HepG2 (cell line): ENCODE data around the gene DHX29. TPM values are rescaled to one million over a fixed set of nuclear protein-coding genes. Genes with fewer than 3 reads are reported as not detected.

ENCODE experiments used
- ATAC-seq: fragments of 200-7000 bp; cut with Tn5 transposase; 3 replicates; pipeline ENCODE4 v1.9.1; 2020; ENCODE audit warnings: mild to moderate bottlenecking, moderate library complexity
- BruUV-seq: library from RNA; stranded (reverse); fragments of 400-500 nt; replicated peaks from 2 replicates; lab custom pipeline; 2021; lab: Mats Ljungman, UMichigan
- CTCF ChIA-PET: fragments of 300-600 bp; formaldehyde crosslinking; extraction: SDS; loops from one replicate; lab custom pipeline; 2021; ENCODE audit warnings: low total read pairs, inconsistent platforms, low intra/inter-chr PET ratio; lab: Yijun Ruan, JAX
- POLR2A ChIA-PET: fragments of 350-600 bp; sonication (Branson Sonifier 250); formaldehyde crosslinking; loops from one replicate; lab custom pipeline; 2020; ENCODE audit warnings: antibody characterized with exemption, inconsistent platforms; lab: Yijun Ruan, JAX
- DNase-seq: peaks from one replicate; pipeline ENCODE4 v3.0.0-alpha.2; 2015; ENCODE audit warnings: low spot score
- FAIRE-seq: peaks from 3 replicates; lab custom pipeline; 2011; peaks lifted over from hg19 to GRCh38; lab: Jason Lieb, UNC
- H2AFZ ChIP-seq: one replicate; pipeline ENCODE4 v1.6.1; 2011; ENCODE audit warnings: low read length, inconsistent platforms
- H3K27ac ChIP-seq: fragments of 300-600 bp; 3 replicates; pipeline ENCODE4 v1.8.0; 2011; ENCODE audit warnings: mixed run types, mild to moderate bottlenecking, mixed read lengths, low read length, inconsistent platforms; ENCODE audit not compliant: insufficient read depth; ENCODE audit errors: extremely low read length
- H3K27me3 ChIP-seq, 2 experiments: fragments of 200-600 bp in 1 of 2; 2 replicates in 1 of 2; 3 replicates in 1 of 2; pipeline versions ENCODE4 v1.6.0 to v1.8.0; 2011; ENCODE audit warnings: low read length in 2 of 2, mild to moderate bottlenecking in 2 of 2, moderate library complexity in 2 of 2, inconsistent platforms in 1 of 2; ENCODE audit not compliant: insufficient read depth in 2 of 2, control insufficient read depth in 1 of 2
- H3K36me3 ChIP-seq, 2 experiments: fragments of 200-600 bp in 1 of 2; replicated peaks in 1 of 2; 2 replicates in 1 of 2; 3 replicates in 1 of 2; pipeline versions ENCODE4 v1.5.1 to v1.8.0; 2011; ENCODE audit warnings: low read length in 2 of 2, inconsistent platforms in 1 of 2; ENCODE audit not compliant: insufficient read depth in 2 of 2, control insufficient read depth in 1 of 2
- H3K4me1 ChIP-seq: 2 replicates; pipeline ENCODE4 v1.5.1; 2012; ENCODE audit warnings: low read length, inconsistent platforms; ENCODE audit not compliant: insufficient read depth
- H3K4me2 ChIP-seq: 2 replicates; pipeline ENCODE4 v1.6.0; 2011; ENCODE audit warnings: low read depth, low read length, inconsistent platforms
- H3K4me3 ChIP-seq, 3 experiments: fragments of 200-600 bp in 1 of 3; sonication (generic), shearing (Covaris generic) in 1 of 3; replicated peaks in 1 of 3; 2 replicates each; pipeline ENCODE4 v1.5.1; 2011 to 2016; ENCODE audit warnings: low read length in 3 of 3, inconsistent platforms in 2 of 3, low read depth in 2 of 3, mild to moderate bottlenecking in 2 of 3, control low read depth in 1 of 3, mixed read lengths in 1 of 3; ENCODE audit not compliant: insufficient read depth in 1 of 3
- H3K79me2 ChIP-seq: one replicate; pipeline ENCODE4 v1.6.1; 2011; ENCODE audit warnings: low read length, inconsistent platforms; ENCODE audit not compliant: insufficient read depth
- H3K9ac ChIP-seq: 2 replicates; pipeline ENCODE4 v1.6.0; 2011; ENCODE audit warnings: mild to moderate bottlenecking, low read depth, low read length, inconsistent platforms; ENCODE audit not compliant: insufficient read depth
- H3K9me3 ChIP-seq: 2 replicates; pipeline ENCODE4 v1.5.1; 2012; ENCODE audit warnings: mild to moderate bottlenecking, low read length
- H4K20me1 ChIP-seq: 2 replicates; pipeline ENCODE4 v1.6.0; 2011; ENCODE audit warnings: inconsistent platforms, mild to moderate bottlenecking, low read length, moderate library complexity; ENCODE audit not compliant: insufficient read depth
- ASH2L ChIP-seq: fragments of 300-600, 200-600 bp; sonication (generic); IDR thresholded peaks from 2 replicates; pipeline ENCODE4 v1.7.0; 2017; ENCODE audit warnings: low read depth, mild to moderate bottlenecking, moderate library complexity, mixed read lengths, low read length; ENCODE audit not compliant: insufficient read length
- ATAD3A ChIP-seq: sonication (generic); formaldehyde crosslinking; IDR thresholded peaks from 2 replicates; pipeline ENCODE4 v1.4.0; 2020; ENCODE audit warnings: missing genetic modification reagents
- ATM ChIP-seq: fragments of 450-650 bp; IDR thresholded peaks from 2 replicates; pipeline ENCODE4 v1.7.1; 2017; ENCODE audit warnings: mild to moderate bottlenecking, borderline replicate concordance
- MAFF ChIP-seq: IDR thresholded peaks from 2 replicates; pipeline ENCODE4 v1.6.1; 2011; ENCODE audit warnings: low read depth, low read length, improper control_type of control experiment
- MAFK ChIP-seq, 2 experiments: IDR thresholded peaks in 1 of 2; conservative IDR thresholded peaks in 1 of 2; 2 replicates each; pipeline ENCODE4 v1.6.1; 2011; ENCODE audit warnings: improper control_type of control experiment in 2 of 2, low read length in 2 of 2
- MBD4 ChIP-seq: IDR thresholded peaks from 2 replicates; pipeline ENCODE4 v1.6.1; 2012; ENCODE audit warnings: low read length, inconsistent platforms, borderline replicate concordance
- PHF20 ChIP-seq: sonication (generic); formaldehyde crosslinking; IDR thresholded peaks from 2 replicates; pipeline ENCODE4 v1.5.0; 2020; ENCODE audit warnings: mild to moderate bottlenecking, missing genetic modification reagents
- SAP130 ChIP-seq: IDR thresholded peaks from 2 replicates; pipeline ENCODE4 v1.6.1; 2016; ENCODE audit warnings: low read depth
- ZNF678 ChIP-seq: sonication (generic); formaldehyde crosslinking; IDR thresholded peaks from 2 replicates; pipeline ENCODE4 v1.4.0; 2020; ENCODE audit warnings: mild to moderate bottlenecking, missing genetic modification reagents
- WGBS: methylation state at CpG from one replicate; pipeline ENCODE4 v1.1.6; 2017; ENCODE audit warnings: low lambda C conversion rate; 5-methylcytosine and 5-hydroxymethylcytosine counted together
- in situ Hi-C: cut with HindIII; loops from 2 replicates; pipeline ENCODE4 v1.10.0; 2017; ENCODE audit warnings: low pct_unique_long_range_greater_than_20kb; ENCODE audit not compliant: extremely low pct_ligation_motif_present
- intact Hi-C: fragments of 100-400 bp; cut with micrococcal nuclease; formaldehyde crosslinking; loops from one replicate; pipeline ENCODE4 v1.10.0; 2022; ENCODE audit not compliant: unreplicated experiment
- polyA plus RNA-seq, 8 experiments: library from polyadenylated mRNA; depleted of rRNA in 3 of 8; stranded (reverse) in 7 of 8; unstranded in 1 of 8; fragments of >200 nt; fragmentation: Illumina TruSeq in 4 of 8; extraction: Trizol in 4 of 8; gene quantifications; 2 replicates each; pipeline versions ENCODE4 v1.2.1 to v1.2.3, GENCODE V29; 2011 to 2016; ENCODE audit warnings: low read depth in 4 of 8, missing spikeins in 1 of 8, mixed read lengths in 1 of 8; ENCODE audit not compliant: insufficient read depth in 1 of 8
- total RNA-seq, 5 experiments: library from RNA; depleted of rRNA; stranded (reverse); fragments of >200 nt; fragmentation: Illumina TruSeq; extraction: Trizol; gene quantifications; 2 replicates each; pipeline ENCODE4 v1.2.3, GENCODE V29; 2016; ENCODE audit warnings: low read depth in 1 of 5
- TF ChIP-seq, protein P1 (sequence below): IDR thresholded peaks from 2 replicates; pipeline ENCODE4 v1.6.1; 2016; ENCODE audit warnings: mild to moderate bottlenecking, missing biosample characterization, missing genetic modification reagents
- TF ChIP-seq, protein P2 (sequence below): sonication (generic); formaldehyde crosslinking; IDR thresholded peaks from 2 replicates; pipeline ENCODE4 v1.4.0; 2020; ENCODE audit warnings: missing genetic modification reagents

The DHX29 gene
- total and polyA plus RNA-seq, 2 of the 13 experiments (the other 11 are each of a cell fraction or from before 2014, with no cell fraction given), result 1.9 to 22.0 TPM

- no peak overlapping the region for H3K4me2 ChIP-seq
- 95% methylated on average over 1 of the region's 1 CpG for WGBS
- H3K79me2 ChIP-seq, result peaks cover 36% of the 10 kb centered on the region
- in situ Hi-C loops (no loop called here), intact Hi-C loops (no loop called here)
- CTCF ChIA-PET, result no interaction called here
- ATAC-seq (no peak), FAIRE-seq (no peak), DNase-seq (no peak)
- H4K20me1 ChIP-seq, result 0 out of 2 replicates have a peak, but pooled peaks cover 2% of the 10 kb centered on the region
- no peaks in the 10 kb centered on the region for H3K4me1 ChIP-seq
- peaks cover 7 to 57% of the 10 kb centered on the region in 2 experiments for H3K36me3 ChIP-seq
- no peak overlapping the region for H3K4me3 ChIP-seq
- H3K27ac ChIP-seq, result no peak overlapping the region
- no peaks in the 10 kb centered on the region for H3K27me3 ChIP-seq
- H3K9me3 ChIP-seq, result no peaks in the 10 kb centered on the region
- H2AFZ ChIP-seq, result no peak overlapping the region
- H3K9ac ChIP-seq, result no peak overlapping the region
- no peak for TF ChIP-seq ATAD3A (CRISPR knock-in tag)
- 0 out of 2 replicates have a peak, but pooled peaks have one; percentile 12 for TF ChIP-seq MAFF
- peak; percentile 42 to 49; a peak in 2 of 4 replicates for TF ChIP-seq MAFK (conservative IDR thresholded peaks at IDR 0.05 in 1 of 2, IDR thresholded peaks at IDR 0.05 in 1 of 2; ENCODE audit: low read length in 2 of 2)
- TF ChIP-seq ASH2L, result no peak
- POLR2A ChIA-PET, result no interaction called here
- BruUV-seq, result no TSS peak
Measured at GRCh38 chr5:55333017-55333416, 25.5 kb upstream of the DHX29 start.

DNA sequence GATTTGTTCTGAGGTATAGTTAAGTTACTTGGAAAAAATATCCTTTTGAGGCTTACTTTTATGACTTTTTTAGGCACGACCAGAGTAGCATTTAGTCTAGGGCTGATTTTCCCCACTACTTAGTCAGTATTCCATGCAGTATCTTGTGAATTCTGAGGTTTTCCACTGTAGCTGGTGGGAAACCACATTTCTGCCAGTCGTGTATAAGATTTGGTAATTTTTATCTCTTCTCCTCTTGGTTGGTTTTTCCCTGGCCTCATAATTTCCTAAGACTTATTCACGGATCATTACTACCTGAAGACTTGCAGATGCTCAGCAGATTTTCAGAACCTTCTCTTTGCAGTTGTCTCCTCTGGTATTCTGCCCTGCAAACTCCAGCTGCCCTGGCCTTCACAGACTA lies 23.8 kb upstream of the DHX29 start:
- in situ Hi-C loops, result no loop called here
- no peak for FAIRE-seq

More for the DNA sequence above, 23.8 kb upstream of the DHX29 start:
- no peaks in the 10 kb centered on the region for H3K27me3 ChIP-seq
- H3K36me3 ChIP-seq, result peaks cover 9 to 59% of the 10 kb centered on the region in 2 experiments
- CTCF ChIA-PET, result no interaction called here
- H2AFZ ChIP-seq, result no peak overlapping the region
- no peaks in the 10 kb centered on the region for H3K9me3 ChIP-seq
- intact Hi-C loops, result no loop called here
- H3K9ac ChIP-seq, result no peak overlapping the region
- 96% methylated on average over 3 of the region's 3 CpGs for WGBS
- 0 out of 2 replicates have a peak, but pooled peaks cover 2% of the 10 kb centered on the region for H4K20me1 ChIP-seq
- BruUV-seq, result no TSS peak
- no peaks in the 10 kb centered on the region for H3K4me1 ChIP-seq
- no peak overlapping the region for H3K27ac ChIP-seq
- H3K79me2 ChIP-seq, result peaks cover 34% of the 10 kb centered on the region
- DNase-seq, result no peak
- no peak for ATAC-seq
- TF ChIP-seq, protein P1, sequence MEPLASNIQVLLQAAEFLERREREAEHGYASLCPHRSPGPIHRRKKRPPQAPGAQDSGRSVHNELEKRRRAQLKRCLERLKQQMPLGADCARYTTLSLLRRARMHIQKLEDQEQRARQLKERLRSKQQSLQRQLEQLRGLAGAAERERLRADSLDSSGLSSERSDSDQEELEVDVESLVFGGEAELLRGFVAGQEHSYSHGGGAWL (CRISPR knock-in tag), result no peak
- TF ChIP-seq MBD4 (no peak), ATM (no peak), PHF20 (CRISPR knock-in tag) (no peak), SAP130 (CRISPR knock-in tag) (no peak), ZNF678 (no peak)
- TF ChIP-seq, protein P2, sequence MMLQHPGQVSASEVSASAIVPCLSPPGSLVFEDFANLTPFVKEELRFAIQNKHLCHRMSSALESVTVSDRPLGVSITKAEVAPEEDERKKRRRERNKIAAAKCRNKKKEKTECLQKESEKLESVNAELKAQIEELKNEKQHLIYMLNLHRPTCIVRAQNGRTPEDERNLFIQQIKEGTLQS (CRISPR knock-in tag), result no peak
- TF ChIP-seq, all 625 proteins: peak for 0
- no peak overlapping the region for H3K4me3 ChIP-seq
- no peak overlapping the region for H3K4me2 ChIP-seq
- POLR2A ChIA-PET, result no interaction called here
